Measurements from ENCODE around the gene CLCF1.

DNA sequence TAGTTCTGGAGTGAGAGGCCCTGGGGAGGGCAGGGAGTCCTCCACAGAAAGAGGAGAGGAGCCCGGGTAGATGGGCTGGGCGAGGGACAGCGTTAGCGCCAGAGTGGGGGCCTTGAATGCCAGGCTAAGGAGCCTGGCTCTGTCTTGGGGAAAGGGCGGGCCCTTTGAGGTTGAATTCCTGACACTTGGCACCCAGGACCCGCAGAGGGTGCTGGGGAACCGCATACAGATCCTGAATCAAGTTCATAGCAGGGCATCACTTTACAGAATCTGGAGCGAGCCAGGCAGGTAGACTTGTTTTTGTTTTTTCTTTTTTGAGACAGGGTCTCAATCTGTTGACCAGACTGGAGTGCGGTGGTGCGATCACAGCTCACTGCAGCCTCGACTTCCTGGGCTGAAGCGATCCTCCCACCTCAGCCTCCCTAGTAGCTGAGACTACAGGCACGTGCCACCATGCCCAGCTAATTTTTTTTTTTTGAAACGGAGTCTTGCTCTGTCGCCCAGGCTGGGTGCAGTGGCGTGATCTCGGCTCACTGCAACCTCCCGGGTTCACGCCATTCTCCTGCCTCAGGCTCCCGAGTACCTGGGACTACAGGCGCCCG is 48.1 kb upstream of the CLCF1 start:
- TF ChIP-seq, protein P1, sequence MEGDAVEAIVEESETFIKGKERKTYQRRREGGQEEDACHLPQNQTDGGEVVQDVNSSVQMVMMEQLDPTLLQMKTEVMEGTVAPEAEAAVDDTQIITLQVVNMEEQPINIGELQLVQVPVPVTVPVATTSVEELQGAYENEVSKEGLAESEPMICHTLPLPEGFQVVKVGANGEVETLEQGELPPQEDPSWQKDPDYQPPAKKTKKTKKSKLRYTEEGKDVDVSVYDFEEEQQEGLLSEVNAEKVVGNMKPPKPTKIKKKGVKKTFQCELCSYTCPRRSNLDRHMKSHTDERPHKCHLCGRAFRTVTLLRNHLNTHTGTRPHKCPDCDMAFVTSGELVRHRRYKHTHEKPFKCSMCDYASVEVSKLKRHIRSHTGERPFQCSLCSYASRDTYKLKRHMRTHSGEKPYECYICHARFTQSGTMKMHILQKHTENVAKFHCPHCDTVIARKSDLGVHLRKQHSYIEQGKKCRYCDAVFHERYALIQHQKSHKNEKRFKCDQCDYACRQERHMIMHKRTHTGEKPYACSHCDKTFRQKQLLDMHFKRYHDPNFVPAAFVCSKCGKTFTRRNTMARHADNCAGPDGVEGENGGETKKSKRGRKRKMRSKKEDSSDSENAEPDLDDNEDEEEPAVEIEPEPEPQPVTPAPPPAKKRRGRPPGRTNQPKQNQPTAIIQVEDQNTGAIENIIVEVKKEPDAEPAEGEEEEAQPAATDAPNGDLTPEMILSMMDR (IDR thresholded peaks at IDR 0.05; ENCODE audit: low read length): no peak
- TF ChIP-seq EZH2 (IDR thresholded peaks at IDR 0.05; ENCODE audit: borderline replicate concordance, low read length): no peak

Data from OCI-LY1 (cell line).